ENCODE results near the gene GMIP. TPM values are rescaled to one million over a fixed set of nuclear protein-coding genes. Genes with fewer than 3 reads are reported as not detected.

GMIP gene
- total and polyA plus RNA-seq, 4 donors, result 0.89 to 6.5 (median 4.3) TPM

DNA sequence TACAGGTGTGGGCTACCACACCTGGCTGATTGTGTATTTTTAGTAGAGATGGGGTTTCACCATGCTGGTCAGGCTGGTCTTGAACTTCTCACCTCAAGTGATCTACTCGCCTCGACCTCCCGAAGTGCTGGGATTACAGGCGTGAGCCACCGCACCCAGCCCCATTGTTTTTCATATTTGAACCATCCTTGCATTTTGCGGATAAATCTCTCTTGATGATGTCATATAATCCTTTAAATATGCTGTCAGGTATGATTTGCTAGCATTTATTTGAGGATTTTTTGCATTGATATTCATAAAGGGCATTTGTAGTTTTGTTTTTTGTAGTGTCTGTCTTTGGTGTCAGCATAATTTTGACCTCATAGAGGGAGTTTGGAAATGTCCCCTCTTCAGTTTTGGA lies 30.9 kb upstream of the GMIP start:
- Histone ChIP-seq H3K4me1 (ENCODE audit: control insufficient read depth in 4 of 4, insufficient read depth in 4 of 4, low read length in 3 of 4) (peaks cover 0 to 6% (median 3%) of the 10 kb centered on the region in 4 donors), H3K27me3 (ENCODE audit: control insufficient read depth in 4 of 4, insufficient read depth in 4 of 4, low read length in 3 of 4) (no peaks in the 10 kb centered on the region), H3K4me3 (ENCODE audit: low read depth in 1 of 3, low read length in 3 of 3) (no peak overlapping the region), H3K9ac (ENCODE audit: low read depth in 1 of 2, low read length in 2 of 2) (no peak overlapping the region), H3K27ac (ENCODE audit: low read depth in 1 of 2, low read length in 2 of 2) (no peak overlapping the region), H3K9me3 (ENCODE audit: control insufficient read depth in 4 of 4, low read length in 3 of 4) (peaks cover 11 to 32% (median 19%) of the 10 kb centered on the region in 4 donors), H3K36me3 (ENCODE audit: control insufficient read depth in 4 of 4, insufficient read depth in 3 of 4, low read depth in 1 of 4, low read length in 3 of 4) (peaks cover 9 to 34% (median 29%) of the 10 kb centered on the region in 4 donors)
- TF ChIP-seq HNF4G (IDR thresholded peaks at IDR 0.05) (no peak), FOXA1 (IDR thresholded peaks at IDR 0.05) (no peak), EGR1 (IDR thresholded peaks at IDR 0.05; ENCODE audit: low read depth in 2 of 2) (no peak), YY1 (IDR thresholded peaks at IDR 0.05) (no peak), ATF3 (IDR thresholded peaks at IDR 0.05) (no peak), SP1 (IDR thresholded peaks at IDR 0.05) (no peak), HNF4A (conservative IDR thresholded peaks at IDR 0.05) (no peak), FOXA2 (IDR thresholded peaks at IDR 0.05) (no peak), NR2F2 (IDR thresholded peaks at IDR 0.05) (no peak), RAD21 (IDR thresholded peaks at IDR 0.05) (no peak), RXRA (IDR thresholded peaks at IDR 0.05) (no peak)
- TF ChIP-seq, protein P1, sequence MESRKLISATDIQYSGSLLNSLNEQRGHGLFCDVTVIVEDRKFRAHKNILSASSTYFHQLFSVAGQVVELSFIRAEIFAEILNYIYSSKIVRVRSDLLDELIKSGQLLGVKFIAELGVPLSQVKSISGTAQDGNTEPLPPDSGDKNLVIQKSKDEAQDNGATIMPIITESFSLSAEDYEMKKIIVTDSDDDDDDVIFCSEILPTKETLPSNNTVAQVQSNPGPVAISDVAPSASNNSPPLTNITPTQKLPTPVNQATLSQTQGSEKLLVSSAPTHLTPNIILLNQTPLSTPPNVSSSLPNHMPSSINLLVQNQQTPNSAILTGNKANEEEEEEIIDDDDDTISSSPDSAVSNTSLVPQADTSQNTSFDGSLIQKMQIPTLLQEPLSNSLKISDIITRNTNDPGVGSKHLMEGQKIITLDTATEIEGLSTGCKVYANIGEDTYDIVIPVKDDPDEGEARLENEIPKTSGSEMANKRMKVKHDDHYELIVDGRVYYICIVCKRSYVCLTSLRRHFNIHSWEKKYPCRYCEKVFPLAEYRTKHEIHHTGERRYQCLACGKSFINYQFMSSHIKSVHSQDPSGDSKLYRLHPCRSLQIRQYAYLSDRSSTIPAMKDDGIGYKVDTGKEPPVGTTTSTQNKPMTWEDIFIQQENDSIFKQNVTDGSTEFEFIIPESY (IDR thresholded peaks at IDR 0.05), result no peak
- TF ChIP-seq, protein P2, sequence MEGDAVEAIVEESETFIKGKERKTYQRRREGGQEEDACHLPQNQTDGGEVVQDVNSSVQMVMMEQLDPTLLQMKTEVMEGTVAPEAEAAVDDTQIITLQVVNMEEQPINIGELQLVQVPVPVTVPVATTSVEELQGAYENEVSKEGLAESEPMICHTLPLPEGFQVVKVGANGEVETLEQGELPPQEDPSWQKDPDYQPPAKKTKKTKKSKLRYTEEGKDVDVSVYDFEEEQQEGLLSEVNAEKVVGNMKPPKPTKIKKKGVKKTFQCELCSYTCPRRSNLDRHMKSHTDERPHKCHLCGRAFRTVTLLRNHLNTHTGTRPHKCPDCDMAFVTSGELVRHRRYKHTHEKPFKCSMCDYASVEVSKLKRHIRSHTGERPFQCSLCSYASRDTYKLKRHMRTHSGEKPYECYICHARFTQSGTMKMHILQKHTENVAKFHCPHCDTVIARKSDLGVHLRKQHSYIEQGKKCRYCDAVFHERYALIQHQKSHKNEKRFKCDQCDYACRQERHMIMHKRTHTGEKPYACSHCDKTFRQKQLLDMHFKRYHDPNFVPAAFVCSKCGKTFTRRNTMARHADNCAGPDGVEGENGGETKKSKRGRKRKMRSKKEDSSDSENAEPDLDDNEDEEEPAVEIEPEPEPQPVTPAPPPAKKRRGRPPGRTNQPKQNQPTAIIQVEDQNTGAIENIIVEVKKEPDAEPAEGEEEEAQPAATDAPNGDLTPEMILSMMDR (IDR thresholded peaks at IDR 0.05; ENCODE audit: low read depth, low read length, missing input control), result no peak
- TF ChIP-seq, protein P3, sequence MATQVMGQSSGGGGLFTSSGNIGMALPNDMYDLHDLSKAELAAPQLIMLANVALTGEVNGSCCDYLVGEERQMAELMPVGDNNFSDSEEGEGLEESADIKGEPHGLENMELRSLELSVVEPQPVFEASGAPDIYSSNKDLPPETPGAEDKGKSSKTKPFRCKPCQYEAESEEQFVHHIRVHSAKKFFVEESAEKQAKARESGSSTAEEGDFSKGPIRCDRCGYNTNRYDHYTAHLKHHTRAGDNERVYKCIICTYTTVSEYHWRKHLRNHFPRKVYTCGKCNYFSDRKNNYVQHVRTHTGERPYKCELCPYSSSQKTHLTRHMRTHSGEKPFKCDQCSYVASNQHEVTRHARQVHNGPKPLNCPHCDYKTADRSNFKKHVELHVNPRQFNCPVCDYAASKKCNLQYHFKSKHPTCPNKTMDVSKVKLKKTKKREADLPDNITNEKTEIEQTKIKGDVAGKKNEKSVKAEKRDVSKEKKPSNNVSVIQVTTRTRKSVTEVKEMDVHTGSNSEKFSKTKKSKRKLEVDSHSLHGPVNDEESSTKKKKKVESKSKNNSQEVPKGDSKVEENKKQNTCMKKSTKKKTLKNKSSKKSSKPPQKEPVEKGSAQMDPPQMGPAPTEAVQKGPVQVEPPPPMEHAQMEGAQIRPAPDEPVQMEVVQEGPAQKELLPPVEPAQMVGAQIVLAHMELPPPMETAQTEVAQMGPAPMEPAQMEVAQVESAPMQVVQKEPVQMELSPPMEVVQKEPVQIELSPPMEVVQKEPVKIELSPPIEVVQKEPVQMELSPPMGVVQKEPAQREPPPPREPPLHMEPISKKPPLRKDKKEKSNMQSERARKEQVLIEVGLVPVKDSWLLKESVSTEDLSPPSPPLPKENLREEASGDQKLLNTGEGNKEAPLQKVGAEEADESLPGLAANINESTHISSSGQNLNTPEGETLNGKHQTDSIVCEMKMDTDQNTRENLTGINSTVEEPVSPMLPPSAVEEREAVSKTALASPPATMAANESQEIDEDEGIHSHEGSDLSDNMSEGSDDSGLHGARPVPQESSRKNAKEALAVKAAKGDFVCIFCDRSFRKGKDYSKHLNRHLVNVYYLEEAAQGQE (IDR thresholded peaks at IDR 0.05), result no peak
- TF ChIP-seq, protein P4, sequence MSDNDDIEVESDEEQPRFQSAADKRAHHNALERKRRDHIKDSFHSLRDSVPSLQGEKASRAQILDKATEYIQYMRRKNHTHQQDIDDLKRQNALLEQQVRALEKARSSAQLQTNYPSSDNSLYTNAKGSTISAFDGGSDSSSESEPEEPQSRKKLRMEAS (IDR thresholded peaks at IDR 0.05), result no peak
- DNase-seq (ENCODE audit: low spot score), result no peak
- 98% methylated on average over 6 of the region's 6 CpGs for WGBS

DNA sequence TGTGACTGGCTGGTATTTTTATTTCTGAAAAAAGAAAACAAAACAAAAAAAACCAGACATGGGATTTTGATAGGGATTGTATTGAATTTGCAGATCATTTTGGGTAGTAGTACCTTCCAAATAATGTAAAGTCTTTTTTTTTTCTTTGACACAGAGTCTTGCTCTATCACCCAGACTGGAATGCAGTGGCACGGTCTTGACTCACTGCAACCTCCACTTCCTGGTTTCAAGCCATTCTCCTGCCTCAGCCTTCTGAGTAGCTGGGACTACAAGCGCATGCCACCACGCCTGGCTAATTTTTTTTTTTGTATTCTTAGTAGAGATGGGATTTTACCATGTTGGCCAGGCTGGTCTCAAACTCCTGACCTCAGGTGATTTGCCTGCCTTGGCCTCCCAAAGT lies 29.4 kb upstream of the GMIP start:
- no peaks in the 10 kb centered on the region for H3K27me3 ChIP-seq (ENCODE audit: control insufficient read depth in 4 of 4, insufficient read depth in 4 of 4, low read length in 3 of 4)
- 95% methylated on average over 3 of the region's 3 CpGs for WGBS
- H3K9me3 ChIP-seq (ENCODE audit: control insufficient read depth in 4 of 4, low read length in 3 of 4), result peaks cover 4 to 18% (median 11%) of the 10 kb centered on the region in 4 donors

More for the DNA sequence above, 29.4 kb upstream of the GMIP start:
- no peak overlapping the region for H3K9ac ChIP-seq (ENCODE audit: low read depth in 1 of 2, low read length in 2 of 2)
- no peak for DNase-seq (ENCODE audit: low spot score)
- peaks cover 4 to 11% (median 5%) of the 10 kb centered on the region in 4 donors for H3K4me1 ChIP-seq (ENCODE audit: control insufficient read depth in 4 of 4, insufficient read depth in 4 of 4, low read length in 3 of 4)
- TF ChIP-seq, protein P1 (IDR thresholded peaks at IDR 0.05), result no peak
- TF ChIP-seq, protein P3 (IDR thresholded peaks at IDR 0.05), result no peak
- TF ChIP-seq JUND (IDR thresholded peaks at IDR 0.05), result no peak
- TF ChIP-seq FOXA1 (IDR thresholded peaks at IDR 0.05), result no peak
- TF ChIP-seq RAD21 (IDR thresholded peaks at IDR 0.05), result no peak
- H3K27ac ChIP-seq (ENCODE audit: low read depth in 1 of 2, low read length in 2 of 2), result no peak overlapping the region
- H3K4me3 ChIP-seq (ENCODE audit: low read depth in 1 of 3, low read length in 3 of 3), result no peak overlapping the region
- peaks cover 3 to 22% (median 17%) of the 10 kb centered on the region in 4 donors for H3K36me3 ChIP-seq (ENCODE audit: control insufficient read depth in 4 of 4, insufficient read depth in 3 of 4, low read depth in 1 of 4, low read length in 3 of 4)

Measured in liver (tissue), 9 donors.